H1 (cell line): ENCODE data around the gene MED23.

Experiments
- CHD2 ChIP-seq: IDR thresholded peaks from 2 replicates; pipeline ENCODE4 v1.6.1; 2012; ENCODE audit warnings: low read length, improper control_type of control experiment
- EGR1 ChIP-seq: IDR thresholded peaks from 2 replicates; pipeline ENCODE4 v1.6.1; 2011; ENCODE audit warnings: low read depth, low read length, borderline replicate concordance
- GABPA ChIP-seq: IDR thresholded peaks from 2 replicates; pipeline ENCODE4 v1.6.1; 2011; ENCODE audit warnings: mild to moderate bottlenecking, low read length, moderate library complexity, borderline replicate concordance; ENCODE audit not compliant: insufficient read depth
- KDM1A ChIP-seq: fragments of 200-600, 300-600 bp; sonication (generic); IDR thresholded peaks from 2 replicates; pipeline ENCODE4 v1.7.1; 2016; ENCODE audit warnings: mild to moderate bottlenecking, low read length, borderline replicate concordance
- MAFK ChIP-seq: IDR thresholded peaks from 2 replicates; pipeline ENCODE4 v1.6.1; 2012; ENCODE audit warnings: low read depth, mild to moderate bottlenecking, improper control_type of control experiment, low read length
- POLR2A ChIP-seq, 2 experiments: IDR thresholded peaks; 1 replicate in 1 of 2; 2 replicates in 1 of 2; pipeline ENCODE4 v1.6.1; 2011; ENCODE audit warnings: low read depth in 2 of 2, low read length in 2 of 2, mild to moderate bottlenecking in 2 of 2; ENCODE audit errors: control extremely low read depth in 1 of 2
- POLR2AphosphoS5 ChIP-seq: IDR thresholded peaks from 2 replicates; pipeline ENCODE4 v1.6.1; 2011; ENCODE audit warnings: low read depth, low read length
- RNF2 ChIP-seq: fragments of 200-900, 300-1000 bp; sonication (generic); IDR thresholded peaks from 2 replicates; pipeline ENCODE4 v1.7.1; 2016; ENCODE audit warnings: borderline replicate concordance, low read depth, mild to moderate bottlenecking, antibody characterized with exemption, low read length; ENCODE audit not compliant: poor library complexity, severe bottlenecking; ENCODE audit errors: missing control alignments
- SP1 ChIP-seq: IDR thresholded peaks from 2 replicates; pipeline ENCODE4 v1.6.1; 2011; ENCODE audit warnings: low read depth, low read length
- SP2 ChIP-seq: IDR thresholded peaks from 2 replicates; pipeline ENCODE4 v1.6.1; 2012; ENCODE audit warnings: mild to moderate bottlenecking, low read length, inconsistent platforms
- TAF1 ChIP-seq: IDR thresholded peaks from 2 replicates; pipeline ENCODE4 v1.6.1; 2011; ENCODE audit warnings: mild to moderate bottlenecking, low read depth, low read length
- ZNF274 ChIP-seq: IDR thresholded peaks from 2 replicates; pipeline ENCODE4 v1.7.0; 2012; ENCODE audit warnings: low read length, borderline replicate concordance; ENCODE audit errors: extremely low read depth
- TF ChIP-seq, protein P1 (sequence below), 3 experiments: IDR thresholded peaks; 1 replicate in 2 of 3; 2 replicates in 1 of 3; pipeline versions ENCODE4 v1.5.1 to v1.6.1; 2011; ENCODE audit warnings: low read length in 3 of 3, mild to moderate bottlenecking in 3 of 3, inconsistent platforms in 2 of 3, low read depth in 1 of 3, moderate library complexity in 1 of 3; ENCODE audit not compliant: insufficient read depth in 1 of 3; ENCODE audit errors: control extremely low read depth in 1 of 3

GRCh38 chr6:131656667-131657066, 28.6 kb upstream of the MED23 start:
- no peak for TF ChIP-seq ZNF274
- no peak for TF ChIP-seq SP2
- no peak for TF ChIP-seq POLR2AphosphoS5
- TF ChIP-seq TAF1 = no peak
- TF ChIP-seq SP1 = no peak
- TF ChIP-seq, protein P1, sequence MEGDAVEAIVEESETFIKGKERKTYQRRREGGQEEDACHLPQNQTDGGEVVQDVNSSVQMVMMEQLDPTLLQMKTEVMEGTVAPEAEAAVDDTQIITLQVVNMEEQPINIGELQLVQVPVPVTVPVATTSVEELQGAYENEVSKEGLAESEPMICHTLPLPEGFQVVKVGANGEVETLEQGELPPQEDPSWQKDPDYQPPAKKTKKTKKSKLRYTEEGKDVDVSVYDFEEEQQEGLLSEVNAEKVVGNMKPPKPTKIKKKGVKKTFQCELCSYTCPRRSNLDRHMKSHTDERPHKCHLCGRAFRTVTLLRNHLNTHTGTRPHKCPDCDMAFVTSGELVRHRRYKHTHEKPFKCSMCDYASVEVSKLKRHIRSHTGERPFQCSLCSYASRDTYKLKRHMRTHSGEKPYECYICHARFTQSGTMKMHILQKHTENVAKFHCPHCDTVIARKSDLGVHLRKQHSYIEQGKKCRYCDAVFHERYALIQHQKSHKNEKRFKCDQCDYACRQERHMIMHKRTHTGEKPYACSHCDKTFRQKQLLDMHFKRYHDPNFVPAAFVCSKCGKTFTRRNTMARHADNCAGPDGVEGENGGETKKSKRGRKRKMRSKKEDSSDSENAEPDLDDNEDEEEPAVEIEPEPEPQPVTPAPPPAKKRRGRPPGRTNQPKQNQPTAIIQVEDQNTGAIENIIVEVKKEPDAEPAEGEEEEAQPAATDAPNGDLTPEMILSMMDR (IDR thresholded peaks at IDR 0.05; ENCODE audit: control extremely low read depth in 1 of 3, insufficient read depth in 1 of 3, low read depth in 1 of 3, low read length in 3 of 3) = no peak
- TF ChIP-seq MAFK = no peak
- TF ChIP-seq POLR2A (IDR thresholded peaks at IDR 0.05; ENCODE audit: control extremely low read depth in 1 of 2, low read depth in 2 of 2, low read length in 2 of 2) = no peak
- TF ChIP-seq RNF2 = no peak
- TF ChIP-seq GABPA = no peak
- TF ChIP-seq EGR1 = no peak
- TF ChIP-seq CHD2 = no peak
- no peak for TF ChIP-seq KDM1A
